GM23248 (cell line): ENCODE data around the gene AKT3.

ENCODE experiments used
- EZH2 ChIP-seq: fragments of 200-600 bp; sonication (generic); IDR thresholded peaks from 2 replicates; pipeline ENCODE4 v1.6.1; 2018; ENCODE audit warnings: antibody characterized with exemption, mild to moderate bottlenecking; ENCODE audit not compliant: insufficient read depth, poor library complexity, severe bottlenecking
- EZH2phosphoT487 ChIP-seq: fragments of 200-600 bp; sonication (generic); IDR thresholded peaks from 2 replicates; pipeline ENCODE4 v1.6.1; 2018; ENCODE audit warnings: antibody characterized with exemption, moderate library complexity, mild to moderate bottlenecking, low read depth; ENCODE audit not compliant: insufficient read depth

GRCh38 chr1:243818978-243819377 lies 31.1 kb downstream of the AKT3 start:
- TF ChIP-seq EZH2phosphoT487 = no peak
- TF ChIP-seq EZH2 = no peak
